ENCODE measurements around the gene CRB3. TPM values are rescaled to one million over a fixed set of nuclear protein-coding genes. Genes with fewer than 3 reads are reported as not detected.

The CRB3 gene
- total RNA-seq, 1 donor from 2014 or later, result 71.2 TPM

DNA sequence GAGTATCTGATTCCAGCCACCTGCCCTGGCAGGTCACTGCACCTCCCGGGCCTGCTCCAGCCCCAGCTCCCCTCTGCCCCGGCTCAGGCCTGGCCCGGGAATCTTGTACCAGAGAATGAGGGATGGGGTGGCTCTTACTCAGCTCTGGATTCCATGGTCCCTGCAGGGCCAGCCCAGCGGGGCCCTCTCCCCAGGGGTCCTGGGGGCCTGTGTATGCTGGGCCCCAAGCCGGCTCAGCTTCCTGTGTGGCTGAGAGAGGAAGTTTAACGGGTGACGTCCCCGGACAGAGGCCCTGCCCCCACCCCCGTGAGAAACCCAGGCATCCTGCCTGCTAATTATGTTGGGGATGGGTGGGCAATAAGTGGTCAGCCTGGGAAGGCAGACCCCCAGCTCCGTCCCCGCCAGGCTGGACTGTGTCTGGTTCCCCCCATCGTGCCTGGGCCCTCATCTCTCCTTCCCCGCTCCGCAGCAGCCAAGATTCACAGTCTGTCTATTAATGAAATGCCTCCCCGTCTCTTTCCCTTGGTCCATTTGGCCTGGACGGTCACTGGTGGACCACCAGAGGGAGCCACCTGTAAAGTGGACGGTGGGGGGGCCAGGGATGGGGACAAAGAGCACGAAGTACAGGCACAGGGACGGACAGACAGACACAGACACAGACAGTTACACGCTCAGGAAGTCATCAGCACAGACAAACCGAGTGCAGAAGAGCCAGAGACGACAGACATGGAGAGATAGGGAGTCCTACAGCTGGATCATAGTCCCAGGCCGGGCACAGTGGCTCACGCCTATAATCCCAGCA is 17.7 kb downstream of the CRB3 start, which contains the start of gene DENND1C:
DENND1C (minus strand) TSS at position 247 of the 802 bp plus-strand sequence; CDS start at position 155, 92 bp downstream.
- no peaks in the 10 kb centered on the region for H3K36me3 Mint-ChIP-seq (ENCODE audit: insufficient read depth)
- no peak for DNase-seq (ENCODE audit: low spot score, unreplicated experiment)
- TF ChIP-seq, protein P1, sequence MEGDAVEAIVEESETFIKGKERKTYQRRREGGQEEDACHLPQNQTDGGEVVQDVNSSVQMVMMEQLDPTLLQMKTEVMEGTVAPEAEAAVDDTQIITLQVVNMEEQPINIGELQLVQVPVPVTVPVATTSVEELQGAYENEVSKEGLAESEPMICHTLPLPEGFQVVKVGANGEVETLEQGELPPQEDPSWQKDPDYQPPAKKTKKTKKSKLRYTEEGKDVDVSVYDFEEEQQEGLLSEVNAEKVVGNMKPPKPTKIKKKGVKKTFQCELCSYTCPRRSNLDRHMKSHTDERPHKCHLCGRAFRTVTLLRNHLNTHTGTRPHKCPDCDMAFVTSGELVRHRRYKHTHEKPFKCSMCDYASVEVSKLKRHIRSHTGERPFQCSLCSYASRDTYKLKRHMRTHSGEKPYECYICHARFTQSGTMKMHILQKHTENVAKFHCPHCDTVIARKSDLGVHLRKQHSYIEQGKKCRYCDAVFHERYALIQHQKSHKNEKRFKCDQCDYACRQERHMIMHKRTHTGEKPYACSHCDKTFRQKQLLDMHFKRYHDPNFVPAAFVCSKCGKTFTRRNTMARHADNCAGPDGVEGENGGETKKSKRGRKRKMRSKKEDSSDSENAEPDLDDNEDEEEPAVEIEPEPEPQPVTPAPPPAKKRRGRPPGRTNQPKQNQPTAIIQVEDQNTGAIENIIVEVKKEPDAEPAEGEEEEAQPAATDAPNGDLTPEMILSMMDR (IDR thresholded peaks at IDR 0.05; ENCODE audit: unreplicated experiment), result peak; percentile 67
- H3K4me3 Mint-ChIP-seq (ENCODE audit: low read depth), result no peak within 1 kb of the TSS
- no peaks in the 10 kb centered on the region for H3K9me3 Mint-ChIP-seq (ENCODE audit: low read depth)
- H3K27me3 Mint-ChIP-seq, result peaks cover 8% of the 10 kb centered on the region
- H3K27ac Mint-ChIP-seq, result peak within 1 kb of the TSS; percentile 65
- H3K4me1 Mint-ChIP-seq (ENCODE audit: low read depth), result no peaks in the 10 kb centered on the region

DNA sequence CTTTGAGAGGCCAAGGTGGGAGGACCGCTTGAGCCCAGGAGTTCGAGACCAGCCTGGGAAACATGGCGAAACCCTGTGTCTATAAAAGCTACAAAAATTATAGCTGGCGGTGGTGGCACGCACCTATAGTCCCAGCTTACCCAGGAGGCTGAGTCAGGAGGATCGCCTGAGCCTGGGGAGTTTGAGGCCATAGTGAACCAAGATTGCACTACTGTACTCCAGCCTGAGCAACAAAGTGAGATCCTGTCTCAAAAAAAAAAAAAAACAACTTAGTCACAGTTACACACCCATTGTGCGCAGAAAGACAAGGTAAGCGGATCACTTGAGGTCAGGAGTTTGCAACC is 18.2 kb downstream of the CRB3 start:
- H3K9me3 Mint-ChIP-seq (ENCODE audit: low read depth), result no peaks in the 10 kb centered on the region
- TF ChIP-seq, protein P1 (IDR thresholded peaks at IDR 0.05; ENCODE audit: unreplicated experiment), result no peak
- DNase-seq (ENCODE audit: low spot score, unreplicated experiment), result no peak
- H3K4me1 Mint-ChIP-seq (ENCODE audit: low read depth), result no peaks in the 10 kb centered on the region
- no peak overlapping the region for H3K27ac Mint-ChIP-seq
- H3K4me3 Mint-ChIP-seq (ENCODE audit: low read depth), result no peak overlapping the region
- no peaks in the 10 kb centered on the region for H3K36me3 Mint-ChIP-seq (ENCODE audit: insufficient read depth)
- H3K27me3 Mint-ChIP-seq, result peaks cover 8% of the 10 kb centered on the region

DNA sequence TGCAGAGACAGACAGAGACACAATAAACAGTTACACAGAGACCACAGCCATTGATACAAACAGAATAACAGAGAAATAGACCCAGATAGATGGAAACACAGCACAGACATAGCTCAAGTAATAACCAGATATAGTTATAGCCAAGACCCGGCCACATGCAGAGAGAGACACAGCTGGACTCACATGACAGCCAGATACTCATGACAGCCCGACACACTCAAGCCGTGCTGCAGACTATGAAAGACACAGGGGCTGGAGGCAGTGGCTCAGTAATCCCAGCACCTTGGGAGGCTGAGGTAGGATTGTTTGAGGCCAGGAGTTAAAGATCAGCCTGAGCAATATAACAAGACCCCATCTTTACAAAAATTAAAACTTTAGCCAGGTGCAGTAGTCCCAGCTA is 19.2 kb downstream of the CRB3 start:
- H3K9me3 Mint-ChIP-seq (ENCODE audit: low read depth), result no peaks in the 10 kb centered on the region

DNA sequence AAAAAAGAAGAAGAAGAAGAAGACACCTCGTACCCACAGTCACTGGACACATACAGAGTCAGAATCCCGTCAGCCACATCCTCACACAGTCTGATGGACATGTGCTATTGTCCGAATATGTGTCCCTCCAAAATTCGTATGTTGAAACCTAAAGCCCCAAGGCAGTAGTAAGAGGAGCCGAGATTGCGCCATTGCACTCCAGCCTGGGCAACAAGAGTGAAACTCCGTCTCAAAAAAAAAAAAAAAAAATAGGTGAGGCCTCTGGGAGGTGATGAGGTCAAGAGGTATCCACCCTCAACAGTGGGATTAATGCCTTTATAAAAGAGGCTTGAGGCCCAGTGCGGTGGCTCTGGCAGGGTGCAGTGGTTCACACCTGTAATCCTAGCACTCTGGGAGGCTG is 20.2 kb downstream of the CRB3 start:
- no peak for DNase-seq (ENCODE audit: low spot score, unreplicated experiment)
- Mint-ChIP-seq H3K4me1 (ENCODE audit: low read depth) (no peaks in the 10 kb centered on the region), H3K9me3 (ENCODE audit: low read depth) (no peaks in the 10 kb centered on the region), H3K36me3 (ENCODE audit: insufficient read depth) (no peaks in the 10 kb centered on the region), H3K27me3 (peaks cover 9% of the 10 kb centered on the region), H3K27ac (no peak overlapping the region), H3K4me3 (ENCODE audit: low read depth) (no peak overlapping the region)
- TF ChIP-seq, protein P1 (IDR thresholded peaks at IDR 0.05; ENCODE audit: unreplicated experiment), result no peak

More for the DNA sequence above, 19.2 kb downstream of the CRB3 start:
- H3K36me3 Mint-ChIP-seq (ENCODE audit: insufficient read depth), result no peaks in the 10 kb centered on the region
- DNase-seq (ENCODE audit: low spot score, unreplicated experiment), result no peak
- TF ChIP-seq, protein P1 (IDR thresholded peaks at IDR 0.05; ENCODE audit: unreplicated experiment), result no peak
- no peak overlapping the region for H3K4me3 Mint-ChIP-seq (ENCODE audit: low read depth)
- peaks cover 8% of the 10 kb centered on the region for H3K27me3 Mint-ChIP-seq
- H3K4me1 Mint-ChIP-seq (ENCODE audit: low read depth), result no peaks in the 10 kb centered on the region
- no peak overlapping the region for H3K27ac Mint-ChIP-seq

DNA sequence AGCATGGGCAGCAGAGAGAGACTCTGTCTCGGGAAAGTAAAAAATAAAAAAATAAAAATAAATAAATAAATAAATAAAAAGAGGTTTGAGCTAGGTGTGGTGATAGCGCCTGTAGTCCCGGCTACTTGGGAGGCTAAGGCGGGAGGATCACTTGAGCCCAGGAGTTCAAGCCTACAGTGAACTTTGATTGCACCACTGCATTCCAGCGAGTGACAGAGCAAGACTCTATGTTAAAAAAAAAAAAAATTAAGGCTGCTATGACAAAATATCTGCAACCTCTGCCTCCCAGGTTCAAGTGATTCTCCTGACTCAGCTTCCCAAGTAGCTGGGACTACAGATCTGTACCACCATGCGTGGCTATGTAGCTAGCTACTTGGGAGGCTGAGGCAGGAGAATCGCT is 20.8 kb downstream of the CRB3 start:
- no peak for DNase-seq (ENCODE audit: low spot score, unreplicated experiment)
- Mint-ChIP-seq H3K27ac (no peak overlapping the region), H3K9me3 (ENCODE audit: low read depth) (no peaks in the 10 kb centered on the region), H3K27me3 (peaks cover 15% of the 10 kb centered on the region), H3K4me1 (ENCODE audit: low read depth) (no peaks in the 10 kb centered on the region), H3K4me3 (ENCODE audit: low read depth) (no peak overlapping the region), H3K36me3 (ENCODE audit: insufficient read depth) (no peaks in the 10 kb centered on the region)
- TF ChIP-seq, protein P1 (IDR thresholded peaks at IDR 0.05; ENCODE audit: unreplicated experiment), result no peak
